ENCODE data around the gene PRMT7.

Gene PRMT7

DNA sequence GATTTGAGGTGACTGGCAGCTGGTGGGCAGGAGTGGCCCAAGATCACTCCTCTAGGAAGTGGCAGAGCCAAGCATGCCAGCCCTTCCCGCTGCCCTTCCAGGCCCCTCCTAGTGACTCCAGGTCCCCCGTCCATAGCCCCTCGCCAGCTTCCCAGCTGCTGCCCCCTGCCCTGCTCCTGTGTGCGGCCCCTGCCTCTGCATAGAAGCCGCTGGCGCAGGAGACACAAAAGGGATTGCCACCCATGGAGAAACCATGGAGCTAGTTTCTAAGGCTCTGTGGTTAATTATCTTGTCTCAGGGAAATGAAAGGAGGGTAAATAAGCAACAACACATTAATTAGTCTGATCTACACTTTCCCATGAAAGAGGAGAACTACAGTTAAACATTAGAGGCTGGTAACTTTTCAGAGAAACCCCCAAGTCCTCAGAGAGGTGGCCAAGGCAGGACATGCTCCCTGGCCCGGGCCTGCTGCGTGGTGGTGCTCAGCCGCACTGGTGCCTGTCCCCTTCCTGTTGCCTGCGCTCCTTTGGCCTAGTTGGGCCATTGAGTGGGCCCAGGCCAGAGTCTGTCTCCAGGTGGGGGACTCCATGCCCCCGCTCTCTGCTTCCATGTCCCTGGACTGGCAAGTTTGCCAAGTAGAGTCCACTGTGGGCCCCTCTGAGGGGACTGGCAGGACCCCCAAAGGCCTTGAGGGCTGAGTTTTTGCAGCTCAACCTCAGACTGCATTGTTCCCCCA is 65.2 kb downstream of the PRMT7 start:
- DNase-seq (ENCODE audit: low read depth in 3 of 3), result no peak

DNA sequence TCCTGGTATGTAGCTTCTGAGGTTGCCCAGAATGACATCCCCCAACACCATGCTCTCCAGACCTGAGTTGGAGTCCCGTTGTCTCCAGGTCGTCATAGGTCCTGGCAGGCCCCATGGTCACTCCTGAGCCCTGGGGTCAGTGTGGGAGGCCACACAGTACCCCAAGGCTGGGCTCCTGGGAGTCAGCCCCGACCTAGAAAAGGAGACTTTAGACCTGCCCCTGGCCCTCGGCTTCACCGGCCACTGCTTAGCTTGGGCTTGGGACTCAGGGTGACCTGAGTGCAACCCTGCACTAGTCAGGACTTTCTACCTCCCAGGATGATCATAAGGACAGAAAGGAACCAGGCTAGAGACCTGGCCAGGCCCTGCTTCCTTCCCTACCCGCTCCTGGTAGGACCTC is 65.8 kb downstream of the PRMT7 start:
- DNase-seq (ENCODE audit: low read depth in 3 of 3), result no peak

DNA sequence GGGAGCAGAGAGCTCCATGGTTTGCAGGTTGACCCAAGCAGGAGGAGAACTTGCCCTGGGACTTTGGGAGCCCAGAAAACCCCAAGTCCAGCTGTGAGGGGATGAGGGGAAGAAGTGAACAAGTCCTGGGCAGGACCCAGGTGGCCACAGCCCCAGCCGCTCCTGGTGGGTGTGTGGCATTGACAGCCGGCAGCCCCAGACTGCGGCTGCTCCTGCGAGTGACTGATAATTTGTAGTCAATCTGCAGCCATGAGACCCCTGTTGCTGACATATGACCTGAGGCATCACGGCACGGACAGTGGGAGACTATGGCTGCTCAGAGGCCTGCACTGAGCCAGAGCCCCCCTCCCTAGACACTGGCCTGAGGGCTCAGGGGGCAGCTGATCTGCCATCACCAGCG is 66.4 kb downstream of the PRMT7 start:
- DNase-seq (ENCODE audit: low read depth in 3 of 3), result no peak

DNA sequence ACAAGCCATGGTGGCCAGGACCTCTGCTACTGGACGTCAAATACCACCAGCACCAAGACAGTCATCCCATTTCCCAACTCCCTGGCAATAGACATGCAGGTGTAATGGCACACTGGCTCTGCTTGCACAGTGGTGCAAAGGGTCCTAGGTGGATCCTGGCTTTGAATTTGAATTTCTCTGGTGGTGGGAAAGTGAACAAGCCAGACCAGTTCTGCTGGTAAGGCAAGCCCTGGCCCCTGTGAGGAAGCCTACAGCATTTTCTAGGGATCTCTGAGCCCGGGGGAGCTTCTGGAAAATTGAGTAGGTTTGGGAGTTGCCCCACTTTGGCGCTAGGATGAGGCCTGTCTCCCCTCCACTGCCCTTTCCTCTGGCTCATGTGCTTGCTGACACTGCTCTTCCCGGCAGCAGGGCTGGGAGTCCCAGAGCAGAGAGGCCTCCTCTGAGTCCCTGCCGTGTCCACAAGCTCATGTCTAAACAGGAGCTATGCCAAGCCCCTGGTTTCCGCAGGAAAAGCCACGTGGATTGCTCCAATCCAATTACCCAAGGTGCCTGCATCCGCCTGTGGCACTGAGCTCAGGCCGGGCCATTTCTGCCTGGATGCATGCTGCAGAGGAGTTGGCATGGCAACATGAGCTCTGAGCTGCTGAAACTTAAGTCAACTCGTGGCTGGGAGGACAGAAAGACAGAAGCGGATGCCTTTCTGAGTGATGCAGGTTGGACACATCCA is 67.0 kb downstream of the PRMT7 start:
- DNase-seq (ENCODE audit: low read depth in 3 of 3), result no peak

DNA sequence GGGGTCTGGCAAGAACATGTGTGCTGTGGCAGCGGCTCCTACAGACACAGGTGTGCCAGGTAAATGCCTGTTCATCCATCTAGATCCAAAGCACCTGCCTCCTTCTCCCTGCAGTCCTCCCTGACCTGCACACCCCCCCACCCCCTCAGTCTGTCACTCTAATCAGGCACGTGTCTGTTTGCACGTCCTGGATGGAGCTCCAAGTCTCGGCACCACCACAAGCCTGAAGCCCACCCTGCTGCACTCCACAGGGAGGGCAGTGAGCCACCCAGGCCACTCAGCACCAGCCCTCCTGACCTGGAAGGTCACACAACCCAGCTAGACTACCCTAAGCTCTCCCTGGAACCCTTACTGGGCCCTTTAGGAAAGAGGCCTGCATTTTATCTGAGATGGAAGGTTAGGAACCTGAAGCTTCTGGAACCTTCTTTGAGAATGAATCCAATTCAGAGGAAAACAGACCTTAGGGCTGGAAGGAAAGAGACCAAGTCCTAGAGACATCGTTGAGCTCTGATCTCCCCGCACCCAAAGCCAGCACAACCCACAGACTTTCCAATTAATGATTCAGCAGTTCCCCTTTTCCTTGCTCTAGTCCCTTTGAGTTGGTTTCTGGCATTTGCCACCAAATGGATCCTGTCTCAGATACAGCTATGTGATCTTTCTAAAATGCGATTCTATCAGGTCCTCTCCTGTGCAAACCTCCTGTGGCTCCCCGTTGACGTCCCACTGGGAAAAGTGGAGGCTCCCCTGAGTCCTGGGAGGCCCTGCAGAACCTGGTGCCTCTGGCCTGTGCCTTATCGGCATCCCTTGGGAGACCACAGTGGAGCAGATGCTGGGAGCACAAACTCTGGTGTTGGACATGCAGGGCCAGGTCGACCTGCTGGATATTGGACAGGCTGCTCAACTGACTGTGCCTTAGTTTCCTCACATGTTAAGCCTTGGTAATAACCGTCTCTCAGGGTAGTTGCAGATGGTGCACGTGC is 67.9 kb downstream of the PRMT7 start:
- no peak for DNase-seq (ENCODE audit: low read depth in 3 of 3)

DNA sequence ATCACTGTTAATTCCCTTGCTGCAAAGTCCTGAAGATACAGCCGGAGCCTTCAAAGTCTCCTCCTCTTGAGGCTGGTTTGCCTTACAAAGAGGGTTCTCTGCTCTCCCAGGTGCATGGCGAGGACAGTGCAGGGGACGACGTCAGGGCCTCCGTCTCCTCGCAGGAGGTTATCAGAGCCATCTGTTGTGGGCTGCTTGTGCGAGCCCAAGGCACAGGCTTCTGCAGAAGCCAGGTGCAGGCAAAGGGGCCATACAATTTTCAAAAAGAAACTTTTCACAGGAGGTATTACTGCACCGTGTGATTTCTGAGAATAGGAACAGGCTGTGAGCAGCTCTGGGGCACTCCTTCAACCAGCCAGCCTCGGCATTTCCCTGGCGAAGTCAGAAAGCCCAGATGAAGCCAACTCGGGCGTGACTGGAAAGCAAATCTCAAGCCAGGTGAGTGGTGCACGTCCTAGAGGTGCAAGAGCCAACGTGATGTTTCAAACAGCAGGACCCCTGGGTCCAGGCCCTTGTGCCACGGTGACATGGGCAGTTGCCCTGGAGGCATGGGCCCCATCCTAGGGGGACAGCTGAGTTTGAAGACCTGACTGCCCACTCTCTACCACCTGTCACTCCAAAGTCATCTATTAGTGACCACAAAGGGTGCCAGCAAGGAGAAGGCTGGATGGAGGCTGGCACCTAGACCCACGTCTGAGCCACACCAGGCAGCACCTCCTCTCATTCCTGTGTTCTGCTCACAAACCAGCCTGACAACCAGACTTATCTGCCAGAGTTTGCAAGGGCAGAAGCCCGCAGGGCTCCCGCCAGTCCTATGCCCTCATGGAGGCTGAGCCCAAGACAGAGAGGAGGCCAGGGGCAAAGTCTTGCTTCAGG is 68.9 kb downstream of the PRMT7 start:
- no peak for DNase-seq (ENCODE audit: low read depth in 3 of 3)

DNA sequence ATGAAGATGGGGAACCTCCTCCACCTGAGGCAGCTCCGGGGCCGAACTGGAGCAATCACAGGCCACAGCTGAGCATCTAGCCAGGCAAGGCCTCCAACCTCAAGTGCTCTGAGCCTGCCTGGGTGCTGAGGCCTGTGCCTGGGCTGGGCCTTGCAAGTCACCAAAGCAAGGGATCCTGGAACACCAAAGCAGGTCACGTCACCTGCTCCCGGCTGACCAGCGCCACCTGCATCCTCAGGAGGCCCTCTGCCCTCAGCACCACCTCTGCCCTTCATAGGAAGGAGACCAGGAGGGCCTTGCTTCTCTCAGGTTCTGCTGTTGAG is 69.5 kb downstream of the PRMT7 start:
- no peak for DNase-seq (ENCODE audit: low read depth in 3 of 3)

DNA sequence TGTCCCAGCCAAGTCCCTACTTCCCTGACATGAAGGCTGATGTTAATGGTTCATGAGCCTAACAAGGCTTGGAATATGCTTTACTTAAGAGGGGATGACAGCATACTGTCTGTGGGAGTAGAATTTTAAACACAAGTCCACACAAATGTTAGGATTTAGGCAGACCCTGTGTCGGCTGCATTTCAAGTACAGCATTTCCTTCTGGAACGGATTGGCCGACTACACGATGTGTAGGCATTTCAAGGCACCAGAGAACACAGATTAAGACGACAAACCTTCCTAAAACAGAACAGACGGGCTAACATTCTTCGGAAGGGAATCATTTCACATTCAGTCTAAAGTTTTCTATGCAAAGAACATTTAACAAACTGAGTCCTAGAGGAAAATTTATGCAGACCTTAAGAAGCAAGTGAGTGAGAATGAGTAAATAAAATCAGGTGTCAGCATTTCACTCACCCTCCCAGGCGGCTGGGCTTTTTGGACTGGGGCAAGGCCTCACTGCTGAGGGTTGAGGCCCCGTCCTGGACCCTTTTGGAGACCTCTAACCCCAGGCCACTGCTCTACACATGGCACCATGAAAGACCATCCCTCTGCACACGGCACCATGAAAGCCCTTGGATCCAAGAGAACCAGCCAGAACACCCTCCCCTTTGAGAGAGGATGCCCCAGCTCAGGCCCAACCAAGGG is 70.0 kb downstream of the PRMT7 start:
- no peak for DNase-seq (ENCODE audit: low read depth in 3 of 3)

DNA sequence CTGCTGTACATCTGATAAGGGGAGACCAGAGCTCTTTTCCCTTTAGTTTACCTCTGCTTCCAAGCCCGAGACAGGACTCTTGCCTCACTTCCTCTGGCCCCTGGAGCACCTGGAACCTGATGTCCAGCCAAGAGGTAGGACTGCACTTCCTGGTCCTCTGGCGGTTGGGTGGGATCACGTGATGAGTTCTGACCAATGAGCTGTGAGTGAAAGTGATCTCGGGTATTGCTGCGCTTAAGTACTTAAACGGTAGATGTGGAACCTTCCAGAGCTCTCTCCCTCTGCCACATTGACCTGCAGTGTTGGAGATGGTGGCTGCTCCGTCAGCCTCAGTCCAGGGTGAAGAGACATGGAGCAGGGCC is 70.5 kb downstream of the PRMT7 start:
- no peak for DNase-seq (ENCODE audit: low read depth in 3 of 3)

DNA sequence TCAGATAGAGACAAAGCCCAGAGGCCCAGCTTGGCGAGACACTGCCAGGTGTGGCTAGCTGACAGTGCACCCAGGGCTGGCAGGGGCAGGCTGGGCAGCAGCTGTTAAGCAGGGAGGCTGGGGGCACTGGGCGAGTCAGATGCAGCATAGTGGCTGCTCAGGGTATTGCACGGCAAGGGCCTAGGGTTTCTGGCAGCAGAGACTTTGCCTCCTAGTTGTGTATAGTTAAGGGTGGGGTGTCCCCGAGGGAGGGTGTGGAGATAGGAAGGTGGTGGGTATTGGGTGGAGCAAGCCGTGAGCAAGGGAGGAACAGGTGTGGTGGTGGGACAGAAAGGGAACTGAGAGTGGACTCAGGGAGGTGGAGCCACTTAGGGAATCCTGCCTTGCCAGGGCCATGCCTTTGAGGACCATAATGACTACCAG is 71.5 kb downstream of the PRMT7 start:
- DNase-seq (ENCODE audit: low read depth in 3 of 3), result no peak

DNA sequence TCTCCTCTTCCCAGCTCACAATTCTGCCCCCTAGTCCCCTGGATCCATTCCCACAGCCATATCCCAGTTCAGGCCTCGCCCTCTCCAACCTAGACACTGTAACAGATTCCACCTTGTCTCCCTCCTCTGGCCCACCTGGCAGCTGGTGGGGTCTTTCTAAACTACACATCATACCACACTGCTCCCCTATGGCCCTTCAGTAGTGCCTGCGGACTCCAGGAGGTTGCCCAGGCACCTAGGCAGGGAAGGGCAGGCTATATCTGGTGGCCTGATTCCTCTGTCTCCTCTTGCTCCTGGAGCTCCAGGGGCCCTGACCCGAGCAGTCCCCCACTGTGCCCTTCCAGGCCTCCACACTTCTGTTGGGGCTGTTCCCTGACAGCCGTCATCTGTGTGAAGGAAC is 73.0 kb downstream of the PRMT7 start:
- DNase-seq (ENCODE audit: low read depth in 3 of 3), result no peak

DNA sequence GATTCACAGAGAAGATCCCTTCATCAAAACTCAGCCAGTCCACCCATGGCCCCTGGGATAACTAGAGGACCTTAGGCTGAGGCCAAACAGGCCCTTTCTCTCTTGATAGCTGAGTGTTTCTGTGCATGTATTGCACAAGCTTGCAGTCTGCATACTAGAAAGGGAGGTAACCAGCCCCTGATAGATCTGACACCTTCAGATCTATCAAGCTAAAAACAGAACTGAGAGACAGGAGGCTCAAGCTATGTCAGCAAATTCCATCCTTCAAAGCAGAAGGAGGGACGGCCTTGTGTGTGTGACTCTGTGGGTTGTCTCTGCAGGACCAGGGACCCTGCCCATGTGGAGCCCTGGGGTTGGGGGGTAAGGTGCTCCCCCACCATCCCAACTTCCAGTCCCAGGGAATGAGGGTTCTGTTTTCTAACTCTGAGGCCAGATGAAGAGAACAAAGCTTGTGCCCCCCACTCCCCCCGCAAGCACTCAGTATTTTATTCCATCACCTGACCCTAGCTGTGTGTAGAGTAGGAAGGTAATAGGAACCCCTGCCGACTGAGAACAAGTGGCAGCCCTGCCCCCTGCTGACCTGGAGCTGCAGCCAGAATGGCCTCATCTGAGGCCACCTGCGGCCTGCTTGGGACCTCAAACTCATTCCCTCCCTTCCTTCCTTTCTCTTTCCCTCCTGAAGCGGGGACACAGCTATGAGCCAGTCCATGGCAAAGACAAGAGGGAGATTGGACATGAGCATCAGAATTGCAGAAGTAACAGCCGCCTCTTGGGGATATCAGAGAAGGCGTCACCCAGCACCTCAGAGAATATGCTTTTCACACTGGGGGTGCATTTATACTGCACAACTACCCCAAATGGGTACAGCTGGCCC is 73.7 kb downstream of the PRMT7 start:
- no peak for DNase-seq (ENCODE audit: low read depth in 3 of 3)

DNA sequence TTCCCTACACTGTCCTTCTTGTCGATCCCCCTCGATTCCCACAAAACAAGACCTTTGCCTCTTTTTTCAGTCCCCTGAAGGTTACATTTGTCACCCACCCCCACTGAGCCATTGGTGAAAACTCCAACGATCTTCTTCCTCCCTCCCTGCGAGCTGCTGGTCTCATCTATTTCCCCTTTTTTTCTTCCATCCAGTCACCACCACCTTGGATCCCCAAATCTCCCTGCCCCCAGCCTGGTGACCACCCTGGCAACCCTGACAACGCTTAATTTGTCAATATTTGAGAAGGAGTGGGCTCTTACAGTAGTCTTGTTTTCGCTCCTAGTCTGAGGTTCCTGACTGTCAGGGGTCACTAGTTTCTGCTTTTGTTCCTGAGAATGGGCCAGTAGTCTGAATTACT is 74.6 kb downstream of the PRMT7 start:
- DNase-seq (ENCODE audit: low read depth in 3 of 3), result no peak

DNA sequence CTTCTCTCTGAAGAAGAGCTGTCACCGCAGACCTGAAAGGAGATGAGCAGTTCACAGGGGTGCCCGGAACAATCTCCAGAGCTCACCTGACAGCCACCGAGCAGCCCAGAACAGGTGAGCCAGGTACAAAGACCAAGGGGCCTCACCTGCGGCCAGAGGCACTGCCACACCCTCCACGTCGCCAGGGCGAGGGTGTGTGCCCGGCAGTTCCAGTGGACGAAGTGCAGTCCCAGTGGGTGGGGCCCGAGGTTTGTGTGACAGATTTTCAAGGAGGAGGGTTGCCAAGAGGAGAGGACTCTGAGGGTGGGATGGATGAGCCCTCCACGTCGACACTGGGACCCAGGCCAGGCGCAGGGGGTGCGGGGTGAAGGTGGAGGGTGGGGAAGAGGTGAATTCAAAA is 75.8 kb downstream of the PRMT7 start:
- no peak for DNase-seq (ENCODE audit: low read depth in 3 of 3)

DNA sequence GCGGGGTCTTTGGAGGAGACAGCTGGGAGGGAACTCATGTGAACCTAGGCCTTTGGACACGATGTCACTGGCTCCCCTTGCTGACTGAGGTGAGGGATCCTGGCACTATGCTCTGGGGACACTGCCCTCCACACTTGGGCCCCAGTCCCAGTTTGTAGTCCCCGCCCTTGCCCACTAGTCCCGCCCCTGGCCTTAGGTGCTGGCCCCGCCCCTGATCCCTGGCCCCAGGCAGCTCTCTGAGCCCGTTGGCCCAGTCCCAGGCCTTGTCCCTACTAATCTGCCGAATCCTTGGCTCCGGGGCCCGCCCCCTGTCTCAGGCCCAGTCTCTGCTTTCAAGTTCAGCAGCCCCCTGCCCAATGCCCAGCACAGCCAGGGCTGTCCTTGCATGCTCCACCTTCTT is 76.5 kb downstream of the PRMT7 start:
- no peak for DNase-seq (ENCODE audit: low read depth in 3 of 3)

DNA sequence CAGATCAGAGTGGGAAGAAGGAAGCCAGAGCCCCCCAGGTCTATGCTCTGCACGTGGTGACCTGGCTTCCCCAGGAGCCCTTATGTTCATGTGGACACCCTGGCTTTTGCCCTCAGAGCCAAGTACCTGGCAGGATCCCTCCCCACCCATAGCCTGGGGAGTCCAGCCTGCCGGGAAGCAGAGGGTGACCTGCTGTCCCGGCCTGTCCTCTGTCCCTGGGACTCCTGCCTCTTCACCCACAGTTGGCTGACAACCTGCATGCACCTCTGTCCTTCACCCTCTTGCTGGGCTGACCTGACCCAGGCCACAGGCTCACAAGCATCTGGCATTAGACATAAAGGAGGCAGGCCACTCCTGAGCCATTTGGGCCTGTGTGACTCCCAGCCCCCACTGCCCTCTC is 77.3 kb downstream of the PRMT7 start:
- DNase-seq (ENCODE audit: low read depth in 3 of 3), result no peak

DNA sequence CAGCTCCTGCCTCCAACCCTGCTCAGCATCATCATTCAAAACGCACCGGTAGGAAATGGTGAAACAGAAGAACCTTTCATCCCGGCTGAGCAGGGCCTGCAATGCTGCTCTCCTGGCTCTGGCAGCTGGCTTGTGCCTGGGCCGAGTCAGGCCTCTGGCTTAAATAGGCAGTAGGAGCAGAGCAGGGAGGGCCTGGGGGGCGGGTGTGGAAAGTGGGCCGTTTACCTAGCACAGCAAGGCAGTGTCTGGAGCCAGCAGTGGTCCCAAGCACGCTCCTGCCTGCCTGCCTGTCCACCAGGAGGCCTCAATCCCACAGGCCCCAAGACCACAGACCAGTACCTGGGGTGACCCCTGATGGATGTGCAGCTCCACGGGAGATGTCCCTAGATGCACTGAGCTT is 78.2 kb downstream of the PRMT7 start:
- DNase-seq (ENCODE audit: low read depth in 3 of 3), result no peak

DNA sequence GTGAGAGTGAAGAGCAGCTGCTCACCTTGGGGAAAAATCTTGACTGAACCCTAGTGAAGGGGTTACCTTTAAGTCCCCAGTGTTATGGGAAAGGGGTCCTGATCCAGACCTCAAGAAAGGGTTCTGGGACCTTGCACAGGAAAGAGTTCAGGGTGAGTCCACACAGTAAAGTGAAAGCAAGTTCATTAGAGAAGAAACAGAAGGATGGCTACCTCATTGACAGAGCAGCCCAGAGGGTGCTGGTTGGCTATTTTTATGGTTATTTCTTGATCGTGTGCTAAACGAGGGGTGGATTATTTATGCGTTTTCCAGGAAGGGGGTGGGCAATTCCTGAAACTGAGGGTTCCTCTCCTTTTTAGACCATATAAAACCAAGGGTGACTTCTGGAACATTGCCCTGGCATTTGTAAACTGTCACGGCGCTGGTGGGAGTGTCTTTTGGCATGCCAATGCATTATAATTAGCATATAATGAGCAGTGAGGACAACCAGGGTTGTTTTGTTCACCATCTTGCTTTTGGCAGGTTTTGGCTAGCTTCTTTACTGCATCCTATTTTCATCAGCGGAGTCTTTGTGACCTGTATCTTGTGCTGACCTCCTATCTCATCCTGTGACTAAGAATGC is 79.0 kb downstream of the PRMT7 start:
- no peak for DNase-seq (ENCODE audit: low read depth in 3 of 3)

DNA sequence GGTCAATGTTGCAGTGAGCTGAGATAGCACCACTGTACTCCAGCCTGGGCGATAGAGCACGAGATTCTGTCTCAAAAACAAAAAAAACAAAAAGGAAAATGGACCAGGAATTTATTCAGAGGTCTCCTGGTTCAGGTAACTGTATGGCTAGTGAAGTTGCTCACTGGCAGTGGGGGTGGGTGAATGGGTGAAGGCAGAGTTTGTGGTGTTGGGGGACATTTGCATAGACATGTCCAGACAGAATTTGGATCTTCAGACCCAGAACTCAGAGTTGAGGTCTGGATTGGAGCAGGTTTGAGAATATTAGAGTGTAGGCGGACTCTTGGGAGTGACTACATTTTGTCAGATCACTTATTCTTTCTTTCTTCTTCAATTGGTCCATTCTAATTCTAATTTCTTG is 82.5 kb downstream of the PRMT7 start:
- no peak for DNase-seq (ENCODE audit: low read depth in 3 of 3)
